Esophagus squamous epithelium (tissue), 5 donors: ENCODE data around the gene SERINC5. TPM values are rescaled to one million over a fixed set of nuclear protein-coding genes. Genes with fewer than 3 reads are reported as not detected.
"Not testable (repeated sequence)": the region's sequence is repeated elsewhere in the genome, so short reads cannot be mapped to it uniquely, and the experiment has no call there.

ENCODE experiments used
- DNase-seq: peaks from one replicate; lab custom pipeline; 2025; lab: John Stamatoyannopoulos, UW
- H3K27ac ChIP-seq, 4 donors: fragments of 200-600 bp; sonication (generic); one replicate each; pipeline ENCODE4 v1.5.1; 2016 to 2019; ENCODE audit warnings: mild to moderate bottlenecking in 1 of 4
- H3K27me3 ChIP-seq, 4 donors: fragments of 200-600 bp; sonication (generic); 1 replicate in 3 of 4; 2 replicates in 1 of 4; pipeline versions ENCODE4 v1.5.1 to v1.6.0; 2017 to 2021; ENCODE audit warnings: antibody characterized with exemption in 1 of 4
- H3K36me3 ChIP-seq, 3 donors: fragments of 200-600 bp; sonication (generic); one replicate each; pipeline ENCODE4 v1.5.1; 2016 to 2019
- H3K4me1 ChIP-seq, 3 donors: fragments of 200-600 bp; sonication (generic); one replicate each; pipeline ENCODE4 v1.5.1; 2017 to 2019
- H3K4me3 ChIP-seq, 4 donors: fragments of 200-600 bp; sonication (generic); 1 replicate in 3 of 4; 2 replicates in 1 of 4; pipeline ENCODE4 v1.5.1; 2016 to 2019; ENCODE audit warnings: mild to moderate bottlenecking in 2 of 4, moderate library complexity in 1 of 4
- H3K9me3 ChIP-seq, 3 donors: fragments of 200-600 bp; sonication (generic); one replicate each; pipeline ENCODE4 v1.5.1; 2016 to 2019
- CTCF ChIP-seq, 6 experiments: fragments of 450-650 bp in 4 of 6; fragments of 200-600 bp in 2 of 6; sonication (generic) in 2 of 6; IDR thresholded peaks; one replicate each; pipeline ENCODE4 v1.5.1; 2016 to 2019; ENCODE audit warnings: antibody characterized with exemption in 6 of 6, mild to moderate bottlenecking in 4 of 6, moderate library complexity in 4 of 6
- POLR2A ChIP-seq, 4 donors: fragments of 450-650 bp; IDR thresholded peaks; one replicate each; pipeline ENCODE4 v1.6.1; 2017; ENCODE audit warnings: antibody characterized with exemption in 4 of 4, mild to moderate bottlenecking in 4 of 4, moderate library complexity in 3 of 4
- WGBS, 2 donors: methylation state at CpG; one replicate each; pipeline ENCODE4 v1.1.5; 2018; 5-methylcytosine and 5-hydroxymethylcytosine counted together
- intact Hi-C: fragments of 100-400 bp; cut with DNase I; formaldehyde crosslinking; loops from one replicate; pipeline ENCODE4 v1.15.0; 2022
- total RNA-seq, 4 donors: library from RNA; depleted of rRNA; stranded (reverse); fragments of >200 nt; gene quantifications; one replicate each; pipeline ENCODE4 v1.1.0, GENCODE V29; 2016
- donor health status: DM: yes; HTN: yes; CAD: no.

SERINC5 gene
- total RNA-seq, 4 donors from 2014 or later: 33.9 to 65.3 (median 44.6) TPM

DNA sequence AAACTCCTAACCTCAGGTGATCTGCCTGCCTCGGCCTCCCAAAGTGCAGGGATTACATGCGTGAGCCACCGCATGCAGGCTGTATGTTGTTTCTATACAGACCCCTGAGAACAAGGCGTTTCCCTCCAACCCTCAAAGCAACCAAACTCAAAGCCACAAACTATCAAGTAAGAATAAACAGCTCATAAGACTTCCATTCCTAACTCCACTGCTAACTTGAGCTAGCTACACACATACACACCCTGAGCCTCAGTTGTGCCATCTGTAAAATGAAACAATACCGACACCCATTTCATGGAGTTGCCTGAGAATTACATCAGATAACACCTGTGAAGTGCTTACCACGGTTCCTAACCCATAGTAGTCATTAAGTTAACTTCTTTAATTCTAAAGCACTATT, 70.8 kb downstream of the SERINC5 start:
- Histone ChIP-seq H3K4me1 (peaks cover 38 to 82% (median 50%) of the 10 kb centered on the region in 3 donors), H3K27ac (peak overlapping the region; percentile 56 to 84 (median 74)), H3K9me3 (no peaks in the 10 kb centered on the region), H3K27me3 (no peaks in the 10 kb centered on the region), H3K4me3 (no peak overlapping the region), H3K36me3 (no peaks in the 10 kb centered on the region)
- no peak for DNase-seq
- no peak for TF ChIP-seq POLR2A (IDR thresholded peaks at IDR 0.05)
- TF ChIP-seq CTCF (IDR thresholded peaks at IDR 0.05): no peak
- intact Hi-C loops: loop anchor here (5.0 kb wide), 1 partner anchor 62 kb away; no protein-coding TSS in a partner anchor
- 87 to 88% methylated on average over 6 of the region's 6 CpGs for WGBS, 2 donors

DNA sequence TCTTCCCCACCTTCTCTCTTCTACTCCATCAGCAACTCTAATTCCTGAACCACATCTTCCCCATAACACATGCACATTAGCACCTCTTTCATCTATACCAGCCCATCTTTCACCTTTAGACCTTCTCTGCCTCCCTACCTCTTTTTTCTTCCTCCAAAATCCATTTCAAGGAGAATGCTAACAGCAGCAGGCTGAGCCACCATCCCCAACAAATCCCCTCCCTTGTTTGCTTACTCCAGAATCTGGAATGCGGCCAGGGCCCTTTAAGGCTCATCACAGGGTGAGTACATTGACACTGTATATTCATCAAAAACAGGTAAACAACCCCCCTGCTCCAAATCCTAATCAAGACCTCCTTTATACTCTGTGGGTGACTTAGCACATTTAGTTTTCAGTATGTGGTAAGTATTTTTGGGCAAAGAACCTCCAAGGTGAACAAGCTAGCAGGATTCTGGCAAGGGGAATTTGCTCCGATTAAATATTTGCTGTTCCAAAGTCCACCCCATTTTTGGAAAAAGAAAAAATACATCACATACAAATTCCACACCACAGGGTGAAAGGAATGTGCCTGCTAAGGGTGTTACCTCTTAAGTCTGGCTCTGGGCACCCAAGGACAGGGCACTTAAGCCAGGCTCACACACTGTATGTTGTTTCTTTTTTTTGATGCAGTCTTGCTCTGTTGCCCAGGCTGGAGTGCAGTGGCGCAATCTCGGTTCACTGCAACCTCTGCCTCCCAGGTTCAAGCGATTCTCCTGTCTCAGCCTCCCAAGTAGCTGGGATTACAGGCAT, 71.4 kb downstream of the SERINC5 start:
- no peak for DNase-seq
- 62 to 76% methylated on average over 5 of the region's 5 CpGs for WGBS, 2 donors
- intact Hi-C loops: loop anchor here (5.0 kb wide), 1 partner anchor 63 kb away; no protein-coding TSS in a partner anchor
- H3K4me3 ChIP-seq: no peak overlapping the region
- H3K9me3 ChIP-seq: no peaks in the 10 kb centered on the region
- no peaks in the 10 kb centered on the region for H3K27me3 ChIP-seq
- no peaks in the 10 kb centered on the region for H3K36me3 ChIP-seq
- TF ChIP-seq CTCF (IDR thresholded peaks at IDR 0.05) (no peak), POLR2A (IDR thresholded peaks at IDR 0.05) (no peak)
- peaks cover 38 to 83% (median 50%) of the 10 kb centered on the region in 3 donors for H3K4me1 ChIP-seq
- peak overlapping the region; percentile 56 to 84 (median 74) for H3K27ac ChIP-seq

- peaks cover 38 to 83% (median 50%) of the 10 kb centered on the region in 3 donors for H3K4me1 ChIP-seq
- H3K4me3 ChIP-seq, H3K9me3 ChIP-seq, H3K27me3 ChIP-seq, DNase-seq, intact Hi-C loops, H3K36me3 ChIP-seq: not testable (repeated sequence)
- 63 to 69% methylated on average over 7 to 9 of the region's 10 CpGs for WGBS, 2 donors
- peak overlapping the region; percentile 56 to 84 (median 74) for H3K27ac ChIP-seq
Observed at GRCh38 chr5:80183728-80184234, 72.1 kb downstream of the SERINC5 start.

DNA sequence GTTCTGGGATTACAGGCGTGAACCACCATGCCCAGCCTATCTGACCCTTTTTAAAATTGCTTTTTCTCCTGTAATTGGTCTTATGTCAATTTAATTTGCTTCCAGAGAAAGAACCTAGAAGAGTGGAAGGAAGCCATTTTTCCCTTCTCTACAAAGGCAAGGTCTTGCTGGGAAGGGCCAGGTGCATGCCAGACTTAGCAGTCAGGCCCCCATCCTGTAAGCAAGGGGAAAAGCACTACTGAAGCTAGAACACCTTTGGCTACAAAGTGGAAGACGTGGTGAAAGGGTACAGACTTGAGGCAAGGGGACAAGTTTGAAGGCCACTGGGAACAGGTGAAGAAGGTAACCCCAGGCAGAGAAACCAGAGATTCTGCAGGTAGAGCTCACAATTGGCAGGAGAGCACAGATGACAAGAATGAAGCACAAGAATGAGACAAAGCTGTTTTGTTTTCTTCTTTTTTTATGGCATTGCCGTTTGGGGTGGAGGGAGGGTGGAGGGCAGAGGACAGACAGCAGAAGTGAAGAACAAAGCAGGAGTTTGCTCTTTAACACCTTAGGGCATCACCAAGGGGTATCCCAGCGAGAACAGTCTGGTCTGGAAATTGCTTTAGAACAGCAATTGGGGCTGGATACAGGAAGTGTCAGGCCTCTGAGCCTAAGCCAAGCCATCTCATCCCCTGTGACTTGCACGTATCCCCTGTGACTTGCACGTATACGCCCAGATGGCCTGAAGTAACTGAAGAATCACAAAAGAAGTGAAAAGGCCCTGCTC, 72.9 kb downstream of the SERINC5 start:
- Histone ChIP-seq H3K4me1 (peaks cover 38 to 79% (median 50%) of the 10 kb centered on the region in 3 donors), H3K27me3 (no peaks in the 10 kb centered on the region), H3K4me3 (no peak overlapping the region), H3K27ac (peak overlapping the region; percentile 65 to 84 (median 80)), H3K36me3 (peaks cover 0 to under 1% (median 0%) of the 10 kb centered on the region in 3 donors), H3K9me3 (no peaks in the 10 kb centered on the region)
- no peak for DNase-seq
- intact Hi-C loops: no loop called here
- 35 to 62% methylated on average over 7 of the region's 7 CpGs for WGBS, 2 donors
- TF ChIP-seq POLR2A (IDR thresholded peaks at IDR 0.05) (no peak), CTCF (IDR thresholded peaks at IDR 0.05) (no peak)

DNA sequence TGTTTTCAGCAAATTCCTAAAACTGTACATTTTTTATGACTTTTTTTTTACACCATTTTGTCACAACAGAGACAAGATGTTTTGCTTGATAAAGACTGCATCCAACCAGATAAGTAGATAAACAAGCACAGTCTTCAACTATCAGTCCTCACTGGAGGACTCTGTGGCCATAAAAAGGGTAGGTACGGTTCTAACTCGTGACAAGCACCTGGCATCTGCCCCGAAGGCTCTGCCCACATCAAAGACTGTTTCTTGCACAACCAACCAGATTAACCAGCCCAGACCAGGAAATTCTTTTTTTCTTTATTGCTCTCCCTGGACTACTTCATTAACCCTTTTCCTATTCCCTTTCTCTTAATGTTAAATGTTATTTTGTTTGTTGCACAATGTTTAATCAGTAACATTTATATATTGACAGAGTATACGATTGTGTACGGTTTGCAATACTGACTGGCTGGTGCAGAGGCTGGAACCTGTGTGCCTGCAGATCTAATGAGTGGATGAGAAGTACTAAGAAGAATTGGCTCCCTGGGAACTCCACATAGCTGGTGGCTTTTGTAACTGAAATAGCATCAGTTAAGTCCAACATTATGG, 74.1 kb downstream of the SERINC5 start:
- Histone ChIP-seq H3K27ac (peak overlapping the region; percentile 65 to 84 (median 80)), H3K27me3 (no peaks in the 10 kb centered on the region), H3K36me3 (peaks cover 0 to 14% (median 0%) of the 10 kb centered on the region in 3 donors), H3K4me1 (peaks cover 25 to 66% (median 39%) of the 10 kb centered on the region in 3 donors), H3K4me3 (no peak overlapping the region), H3K9me3 (no peaks in the 10 kb centered on the region)
- TF ChIP-seq CTCF (IDR thresholded peaks at IDR 0.05) (no peak), POLR2A (IDR thresholded peaks at IDR 0.05) (no peak)
- 19 to 32% methylated on average over 5 of the region's 5 CpGs for WGBS, 2 donors
- intact Hi-C loops: no loop called here
- DNase-seq: no peak
